GM20431 (cell line): ENCODE data around the gene PBXIP1.

Experiments used
- in situ Hi-C: fragments of 300-500 bp; cut with MseI, MboI; formaldehyde crosslinking; loops from one replicate; pipeline ENCODE4 v1.15.0; 2020; ENCODE audit warnings: low sequenced_read_pairs; ENCODE audit not compliant: unreplicated experiment

Gene PBXIP1

GRCh38 chr1:154902938-154903566 lies 52.8 kb downstream of the PBXIP1 start:
- in situ Hi-C loops = no loop called here

GRCh38 chr1:154901591-154901990 lies 54.3 kb downstream of the PBXIP1 start:
- in situ Hi-C loops = no loop called here

- in situ Hi-C loops = no loop called here
Measured at GRCh38 chr1:154899041-154899440, 56.9 kb downstream of the PBXIP1 start.

- in situ Hi-C loops = no loop called here
Measured at GRCh38 chr1:154896771-154897286, 59.1 kb downstream of the PBXIP1 start.

- in situ Hi-C loops = no loop called here
Measured at GRCh38 chr1:154895798-154896197, 60.1 kb downstream of the PBXIP1 start.
